Omental fat pad (tissue), 4 donors: ENCODE data around the gene MICU2. TPM values are rescaled to one million over a fixed set of nuclear protein-coding genes. Genes with fewer than 3 reads are reported as not detected.

Source experiments
- ATAC-seq: fragments of 150-250 bp; one replicate; pipeline ENCODE4 v1.9.1; 2016; ENCODE audit warnings: mild to moderate bottlenecking, moderate library complexity; ENCODE audit not compliant: low FRiP score
- DNase-seq: peaks from one replicate; pipeline ENCODE4 v3.0.0-alpha.2; 2019; ENCODE audit warnings: low spot score
- total RNA-seq, 4 donors: library from RNA; depleted of rRNA; stranded (reverse); fragments of >200 nt; gene quantifications; one replicate each; pipeline ENCODE4 v1.1.0, GENCODE V29; 2016
- TF ChIP-seq, protein P1 (sequence below), 3 donors: fragments of 450-650 bp; IDR thresholded peaks; one replicate each; pipeline ENCODE4 v1.5.1; 2016 to 2017; ENCODE audit warnings: antibody characterized with exemption in 3 of 3, mild to moderate bottlenecking in 3 of 3, moderate library complexity in 2 of 3

MICU2 gene
- total RNA-seq, 4 donors from 2014 or later: 46.2 to 53.1 (median 47.9) TPM

DNA sequence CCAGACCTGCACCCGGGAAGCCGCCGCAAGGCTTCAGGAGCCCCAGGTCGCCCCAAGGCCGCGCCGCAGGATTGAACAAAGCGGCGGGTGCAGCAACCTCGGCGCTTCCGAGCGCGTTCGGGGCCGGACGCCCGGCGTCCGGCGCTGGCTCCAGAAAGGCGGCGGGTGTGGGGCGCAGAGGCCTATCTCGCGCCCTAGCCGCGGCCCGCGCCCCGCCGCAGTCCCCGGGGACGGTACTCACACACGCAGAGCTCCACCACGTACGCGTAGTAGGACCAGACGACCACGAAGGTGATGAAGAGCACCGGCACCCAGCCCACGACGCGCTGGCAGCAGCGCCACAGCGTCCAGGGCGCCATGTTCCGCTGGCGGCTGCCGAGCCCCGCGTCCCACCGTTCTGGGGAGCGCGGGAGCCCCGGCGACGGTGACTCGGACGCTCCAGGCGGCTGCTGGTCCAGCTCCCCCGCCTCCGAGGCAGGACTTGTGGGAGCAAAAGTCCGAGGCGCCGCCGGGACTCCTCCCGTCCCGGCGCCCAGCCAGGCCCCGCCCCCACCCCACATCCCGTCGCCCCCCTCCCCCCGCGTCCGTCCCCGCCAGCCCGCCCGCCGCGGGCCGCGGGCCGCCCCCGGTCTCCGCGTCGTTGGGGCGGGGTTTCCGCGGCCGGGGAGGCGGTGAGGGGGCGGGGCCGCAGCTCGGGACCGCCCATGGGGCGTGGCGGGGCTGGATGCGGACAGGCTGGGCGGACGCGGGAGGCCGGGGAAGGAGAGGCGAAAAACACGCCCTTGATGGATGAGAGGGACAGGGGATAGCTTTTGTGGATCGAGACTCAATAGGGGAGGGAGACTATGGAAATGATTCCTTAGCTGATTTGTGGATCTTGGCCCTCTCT, 144.9 kb downstream of the MICU2 start, which contains the start of gene ZDHHC20:
TSS of gene ZDHHC20 (minus strand) at position 491 of the 889 bp plus-strand sequence. CDS start at position 359, 132 bp downstream.
- peak; percentile 75 for DNase-seq
- ATAC-seq: peak; percentile 99
- TF ChIP-seq, protein P1, sequence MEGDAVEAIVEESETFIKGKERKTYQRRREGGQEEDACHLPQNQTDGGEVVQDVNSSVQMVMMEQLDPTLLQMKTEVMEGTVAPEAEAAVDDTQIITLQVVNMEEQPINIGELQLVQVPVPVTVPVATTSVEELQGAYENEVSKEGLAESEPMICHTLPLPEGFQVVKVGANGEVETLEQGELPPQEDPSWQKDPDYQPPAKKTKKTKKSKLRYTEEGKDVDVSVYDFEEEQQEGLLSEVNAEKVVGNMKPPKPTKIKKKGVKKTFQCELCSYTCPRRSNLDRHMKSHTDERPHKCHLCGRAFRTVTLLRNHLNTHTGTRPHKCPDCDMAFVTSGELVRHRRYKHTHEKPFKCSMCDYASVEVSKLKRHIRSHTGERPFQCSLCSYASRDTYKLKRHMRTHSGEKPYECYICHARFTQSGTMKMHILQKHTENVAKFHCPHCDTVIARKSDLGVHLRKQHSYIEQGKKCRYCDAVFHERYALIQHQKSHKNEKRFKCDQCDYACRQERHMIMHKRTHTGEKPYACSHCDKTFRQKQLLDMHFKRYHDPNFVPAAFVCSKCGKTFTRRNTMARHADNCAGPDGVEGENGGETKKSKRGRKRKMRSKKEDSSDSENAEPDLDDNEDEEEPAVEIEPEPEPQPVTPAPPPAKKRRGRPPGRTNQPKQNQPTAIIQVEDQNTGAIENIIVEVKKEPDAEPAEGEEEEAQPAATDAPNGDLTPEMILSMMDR (IDR thresholded peaks at IDR 0.05): no peak

GRCh38 chr13:21458451-21458812, 145.5 kb downstream of the MICU2 start:
- ATAC-seq (no peak), DNase-seq (no peak)
- TF ChIP-seq, protein P1 (IDR thresholded peaks at IDR 0.05): no peak

- TF ChIP-seq, protein P1 (IDR thresholded peaks at IDR 0.05): no peak
- ATAC-seq: no peak
- DNase-seq: no peak
Measured at GRCh38 chr13:21453387-21454081, 150.4 kb downstream of the MICU2 start.

DNA sequence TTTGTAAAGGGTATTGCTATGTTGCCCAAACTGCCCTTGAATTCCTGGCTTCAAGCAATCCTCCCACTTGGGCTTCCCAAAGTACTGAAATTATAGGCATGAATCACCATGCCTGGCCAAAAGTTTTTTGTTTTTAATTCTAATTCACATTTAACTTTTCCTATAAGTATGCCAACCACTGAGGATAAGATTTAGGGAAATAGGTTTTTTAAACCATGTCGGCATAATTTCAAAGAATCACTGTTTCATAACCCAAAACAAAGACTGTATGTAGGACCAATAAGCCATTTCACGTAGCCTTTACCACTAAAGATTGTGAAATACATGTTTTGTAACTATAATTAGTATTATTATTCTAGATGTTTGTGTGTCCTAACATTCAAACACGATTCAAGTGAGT, 153.0 kb downstream of the MICU2 start:
- ATAC-seq: no peak
- no peak for DNase-seq
- TF ChIP-seq, protein P1 (IDR thresholded peaks at IDR 0.05): no peak

- no peak for DNase-seq
- no peak for ATAC-seq
- TF ChIP-seq, protein P1 (IDR thresholded peaks at IDR 0.05): no peak
Measured at GRCh38 chr13:21446656-21447055, 157.3 kb downstream of the MICU2 start.

DNA sequence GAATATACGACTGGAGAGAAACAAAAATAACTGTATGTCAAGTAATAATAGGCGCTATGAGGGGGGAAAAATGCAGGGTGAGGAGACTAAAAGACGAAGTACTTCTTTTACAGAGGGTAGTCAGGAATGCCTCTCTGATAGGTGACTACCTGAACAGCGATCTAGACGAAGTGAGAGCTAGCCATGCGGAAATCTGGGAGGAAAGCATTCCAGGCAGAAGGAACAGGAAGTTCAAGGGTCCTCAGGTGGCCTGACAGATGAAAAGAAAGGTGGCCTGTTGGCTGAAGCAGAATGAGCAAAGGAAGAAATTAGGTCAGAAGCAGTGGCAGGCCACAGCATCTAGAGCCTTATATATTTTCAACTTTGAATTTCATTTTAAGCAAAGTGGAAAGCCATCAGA, 158.2 kb downstream of the MICU2 start:
- TF ChIP-seq, protein P1 (IDR thresholded peaks at IDR 0.05): no peak
- no peak for DNase-seq

More for the DNA sequence above, 158.2 kb downstream of the MICU2 start:
- ATAC-seq: no peak
